GM23338 (cell line): ENCODE measurements around the gene SDHAF2. TPM values are rescaled to one million over a fixed set of nuclear protein-coding genes. Genes with fewer than 3 reads are reported as not detected.

Experiments used
- ATAC-seq: fragments of 200-7000 bp; cut with Tn5 transposase; 3 replicates; pipeline ENCODE4 v1.9.1; 2020
- DNase-seq: peaks from one replicate; pipeline ENCODE4 v3.0.0-alpha.2; 2015; ENCODE audit warnings: low spot score
- H2AFZ ChIP-seq: fragments of 200-600 bp; sonication (generic); 2 replicates; pipeline ENCODE4 v1.8.0; 2016; ENCODE audit warnings: antibody characterized with exemption, mild to moderate bottlenecking, moderate library complexity
- H3F3A ChIP-seq: fragments of 200-600 bp; sonication (generic); replicated peaks from 2 replicates; pipeline ENCODE4 v1.8.0; 2017; ENCODE audit warnings: antibody characterized with exemption, mixed run types, low read depth
- H3K27ac ChIP-seq: fragments of 200-600 bp; sonication (generic); 2 replicates; pipeline ENCODE4 v1.6.1; 2016; ENCODE audit warnings: low read depth
- H3K27me3 ChIP-seq: fragments of 200-600 bp; sonication (generic); 2 replicates; pipeline ENCODE4 v1.8.0; 2016; ENCODE audit warnings: mild to moderate bottlenecking, mixed run types, moderate library complexity; ENCODE audit not compliant: insufficient read depth
- H3K36me3 ChIP-seq: fragments of 200-600 bp; sonication (generic); 2 replicates; pipeline ENCODE4 v1.8.0; 2016; ENCODE audit warnings: mild to moderate bottlenecking; ENCODE audit not compliant: insufficient read depth
- H3K4me1 ChIP-seq: fragments of 200-600 bp; sonication (generic); 2 replicates; pipeline ENCODE4 v1.8.0; 2016; ENCODE audit warnings: mild to moderate bottlenecking, moderate library complexity; ENCODE audit not compliant: insufficient read depth
- H3K4me2 ChIP-seq: fragments of 200-600 bp; sonication (generic); 2 replicates; pipeline ENCODE4 v1.7.1; 2017; ENCODE audit warnings: mixed run types
- H3K4me3 ChIP-seq: fragments of 200-600 bp; sonication (generic); 2 replicates; pipeline ENCODE4 v1.6.1; 2016; ENCODE audit warnings: mixed run types
- H3K79me2 ChIP-seq: fragments of 200-600 bp; sonication (generic); replicated peaks from 2 replicates; pipeline ENCODE4 v1.8.0; 2017; ENCODE audit warnings: mild to moderate bottlenecking; ENCODE audit not compliant: insufficient read depth
- H3K9me2 ChIP-seq: fragments of 200-600 bp; sonication (generic); 2 replicates; pipeline ENCODE4 v1.8.0; 2017; ENCODE audit not compliant: insufficient read depth
- H4K20me1 ChIP-seq: fragments of 200-600 bp; sonication (generic); replicated peaks from 2 replicates; pipeline ENCODE4 v1.8.0; 2017; ENCODE audit warnings: mild to moderate bottlenecking; ENCODE audit not compliant: insufficient read depth
- H3K27ac Mint-ChIP-seq: 2 replicates; pipeline ENCODE4 v1.8.0; 2020; ENCODE audit warnings: inconsistent platforms, mild to moderate bottlenecking, moderate library complexity, mixed read lengths
- H3K27me3 Mint-ChIP-seq: 3 replicates; pipeline ENCODE4 v1.8.0; 2022; ENCODE audit warnings: low read depth, mild to moderate bottlenecking, moderate library complexity, mixed read lengths, inconsistent platforms; ENCODE audit not compliant: insufficient read depth, poor library complexity
- H3K36me3 Mint-ChIP-seq: 3 replicates; pipeline ENCODE4 v1.8.0; 2021; ENCODE audit warnings: low read depth, mild to moderate bottlenecking, inconsistent platforms, moderate library complexity, mixed read lengths
- H3K4me1 Mint-ChIP-seq: 3 replicates; pipeline ENCODE4 v1.8.0; 2020; ENCODE audit warnings: mild to moderate bottlenecking, inconsistent platforms, mixed read lengths
- H3K4me3 Mint-ChIP-seq: 3 replicates; pipeline ENCODE4 v1.8.0; 2021; ENCODE audit warnings: moderate library complexity, mild to moderate bottlenecking, inconsistent platforms, mixed read lengths
- H3K9me3 Mint-ChIP-seq: 3 replicates; pipeline ENCODE4 v1.8.0; 2020; ENCODE audit warnings: moderate library complexity, mild to moderate bottlenecking, inconsistent platforms, mixed read lengths
- CREB1 ChIP-seq: fragments of 250-450 bp; sonication (Bioruptor Pico); IDR thresholded peaks from 2 replicates; pipeline ENCODE4 v1.5.0; 2020; ENCODE audit warnings: low read depth, mild to moderate bottlenecking, moderate library complexity
- EZH2 ChIP-seq: fragments of 200-600 bp; sonication (generic); IDR thresholded peaks from one replicate; pipeline ENCODE4 v1.8.0; 2017; ENCODE audit warnings: antibody characterized with exemption, mild to moderate bottlenecking, low read depth; ENCODE audit not compliant: unreplicated experiment
- EZH2phosphoT487 ChIP-seq: fragments of 200-600 bp; sonication (generic); IDR thresholded peaks from one replicate; pipeline ENCODE4 v1.8.1; 2018; ENCODE audit warnings: antibody characterized with exemption; ENCODE audit not compliant: unreplicated experiment
- NANOG ChIP-seq: IDR thresholded peaks from 2 replicates; pipeline ENCODE4 v1.6.1; 2016; ENCODE audit warnings: antibody characterized with exemption, borderline replicate concordance
- POLR2AphosphoS5 ChIP-seq: IDR thresholded peaks from 2 replicates; pipeline ENCODE4 v1.6.1; 2016; ENCODE audit warnings: antibody characterized with exemption, low read depth
- STAT1 ChIP-seq: IDR thresholded peaks from one replicate; pipeline ENCODE4 v1.6.1; 2016; ENCODE audit warnings: antibody characterized with exemption; ENCODE audit not compliant: unreplicated experiment
- ZNF114 ChIP-seq: fragments of 250-450 bp; sonication (Bioruptor Pico); IDR thresholded peaks from 2 replicates; pipeline ENCODE4 v1.5.0; 2020; ENCODE audit warnings: mild to moderate bottlenecking, moderate library complexity
- ZNF331 ChIP-seq: fragments of 250-450 bp; sonication (Bioruptor Pico); IDR thresholded peaks from 2 replicates; pipeline ENCODE4 v1.5.0; 2020; ENCODE audit warnings: low read depth, mild to moderate bottlenecking, moderate library complexity
- polyA plus RNA-seq: library from polyadenylated mRNA; unstranded; fragments of >200 nt; fragmentation: Nextera tagmentation; extraction: Ambion mirVana; gene quantifications from 2 replicates; pipeline ENCODE4 v1.2.1, GENCODE V29; 2016
- total RNA-seq: library from RNA; depleted of rRNA; stranded (reverse); fragments of >200 nt; shearing (Covaris generic); gene quantifications from 2 replicates; pipeline ENCODE4 v1.2.3, GENCODE V29; 2014
- TF ChIP-seq, protein P1 (sequence below): IDR thresholded peaks from one replicate; pipeline ENCODE4 v1.6.1; 2018; ENCODE audit warnings: antibody characterized with exemption; ENCODE audit not compliant: unreplicated experiment
- TF ChIP-seq, protein P2 (sequence below), 2 experiments: fragments of 200-600 bp in 1 of 2; sonication (generic) in 1 of 2; conservative IDR thresholded peaks; 2 replicates each; pipeline versions ENCODE4 v1.5.1 to v1.6.1; 2016 to 2017; ENCODE audit warnings: antibody characterized with exemption in 2 of 2, low read depth in 2 of 2, mild to moderate bottlenecking in 2 of 2, moderate library complexity in 1 of 2
- TF ChIP-seq, protein P3 (sequence below): fragments of 250-450 bp; sonication (Bioruptor Pico); IDR thresholded peaks from 2 replicates; pipeline ENCODE4 v1.5.0; 2020; ENCODE audit warnings: mild to moderate bottlenecking, moderate library complexity

The SDHAF2 gene
- total and polyA plus RNA-seq, 2 experiments from 2014 or later: 53.8 to 57.0 TPM

DNA sequence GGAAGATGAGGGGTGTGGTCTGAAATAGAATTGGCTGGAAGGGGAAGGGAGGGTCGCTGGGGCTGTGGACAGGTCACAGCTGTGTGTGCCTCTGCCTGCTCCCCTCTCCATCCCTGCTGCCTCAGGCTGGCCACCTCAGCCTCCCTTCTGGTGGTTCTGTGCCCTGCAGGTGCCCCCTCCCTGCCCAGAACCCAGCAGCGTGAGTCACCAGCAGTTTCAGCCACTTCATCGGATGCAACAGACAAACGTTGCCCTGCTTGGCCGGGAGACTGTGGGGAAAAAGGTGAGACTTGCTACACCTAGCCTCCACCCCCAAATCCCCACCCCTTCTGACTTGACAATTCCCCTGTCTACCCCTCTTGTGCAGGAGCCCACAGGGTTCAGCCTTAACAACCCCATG, 56.9 kb downstream of the SDHAF2 start (continued):
- TF ChIP-seq NANOG (no peak), ZNF331 (CRISPR knock-in tag) (no peak), STAT1 (no peak), EZH2phosphoT487 (no peak), ZNF114 (CRISPR knock-in tag) (no peak)
- TF ChIP-seq, protein P1, sequence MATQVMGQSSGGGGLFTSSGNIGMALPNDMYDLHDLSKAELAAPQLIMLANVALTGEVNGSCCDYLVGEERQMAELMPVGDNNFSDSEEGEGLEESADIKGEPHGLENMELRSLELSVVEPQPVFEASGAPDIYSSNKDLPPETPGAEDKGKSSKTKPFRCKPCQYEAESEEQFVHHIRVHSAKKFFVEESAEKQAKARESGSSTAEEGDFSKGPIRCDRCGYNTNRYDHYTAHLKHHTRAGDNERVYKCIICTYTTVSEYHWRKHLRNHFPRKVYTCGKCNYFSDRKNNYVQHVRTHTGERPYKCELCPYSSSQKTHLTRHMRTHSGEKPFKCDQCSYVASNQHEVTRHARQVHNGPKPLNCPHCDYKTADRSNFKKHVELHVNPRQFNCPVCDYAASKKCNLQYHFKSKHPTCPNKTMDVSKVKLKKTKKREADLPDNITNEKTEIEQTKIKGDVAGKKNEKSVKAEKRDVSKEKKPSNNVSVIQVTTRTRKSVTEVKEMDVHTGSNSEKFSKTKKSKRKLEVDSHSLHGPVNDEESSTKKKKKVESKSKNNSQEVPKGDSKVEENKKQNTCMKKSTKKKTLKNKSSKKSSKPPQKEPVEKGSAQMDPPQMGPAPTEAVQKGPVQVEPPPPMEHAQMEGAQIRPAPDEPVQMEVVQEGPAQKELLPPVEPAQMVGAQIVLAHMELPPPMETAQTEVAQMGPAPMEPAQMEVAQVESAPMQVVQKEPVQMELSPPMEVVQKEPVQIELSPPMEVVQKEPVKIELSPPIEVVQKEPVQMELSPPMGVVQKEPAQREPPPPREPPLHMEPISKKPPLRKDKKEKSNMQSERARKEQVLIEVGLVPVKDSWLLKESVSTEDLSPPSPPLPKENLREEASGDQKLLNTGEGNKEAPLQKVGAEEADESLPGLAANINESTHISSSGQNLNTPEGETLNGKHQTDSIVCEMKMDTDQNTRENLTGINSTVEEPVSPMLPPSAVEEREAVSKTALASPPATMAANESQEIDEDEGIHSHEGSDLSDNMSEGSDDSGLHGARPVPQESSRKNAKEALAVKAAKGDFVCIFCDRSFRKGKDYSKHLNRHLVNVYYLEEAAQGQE: no peak
- TF ChIP-seq, protein P2, sequence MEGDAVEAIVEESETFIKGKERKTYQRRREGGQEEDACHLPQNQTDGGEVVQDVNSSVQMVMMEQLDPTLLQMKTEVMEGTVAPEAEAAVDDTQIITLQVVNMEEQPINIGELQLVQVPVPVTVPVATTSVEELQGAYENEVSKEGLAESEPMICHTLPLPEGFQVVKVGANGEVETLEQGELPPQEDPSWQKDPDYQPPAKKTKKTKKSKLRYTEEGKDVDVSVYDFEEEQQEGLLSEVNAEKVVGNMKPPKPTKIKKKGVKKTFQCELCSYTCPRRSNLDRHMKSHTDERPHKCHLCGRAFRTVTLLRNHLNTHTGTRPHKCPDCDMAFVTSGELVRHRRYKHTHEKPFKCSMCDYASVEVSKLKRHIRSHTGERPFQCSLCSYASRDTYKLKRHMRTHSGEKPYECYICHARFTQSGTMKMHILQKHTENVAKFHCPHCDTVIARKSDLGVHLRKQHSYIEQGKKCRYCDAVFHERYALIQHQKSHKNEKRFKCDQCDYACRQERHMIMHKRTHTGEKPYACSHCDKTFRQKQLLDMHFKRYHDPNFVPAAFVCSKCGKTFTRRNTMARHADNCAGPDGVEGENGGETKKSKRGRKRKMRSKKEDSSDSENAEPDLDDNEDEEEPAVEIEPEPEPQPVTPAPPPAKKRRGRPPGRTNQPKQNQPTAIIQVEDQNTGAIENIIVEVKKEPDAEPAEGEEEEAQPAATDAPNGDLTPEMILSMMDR (conservative IDR thresholded peaks at IDR 0.05; ENCODE audit: low read depth in 2 of 2): no peak

DNA sequence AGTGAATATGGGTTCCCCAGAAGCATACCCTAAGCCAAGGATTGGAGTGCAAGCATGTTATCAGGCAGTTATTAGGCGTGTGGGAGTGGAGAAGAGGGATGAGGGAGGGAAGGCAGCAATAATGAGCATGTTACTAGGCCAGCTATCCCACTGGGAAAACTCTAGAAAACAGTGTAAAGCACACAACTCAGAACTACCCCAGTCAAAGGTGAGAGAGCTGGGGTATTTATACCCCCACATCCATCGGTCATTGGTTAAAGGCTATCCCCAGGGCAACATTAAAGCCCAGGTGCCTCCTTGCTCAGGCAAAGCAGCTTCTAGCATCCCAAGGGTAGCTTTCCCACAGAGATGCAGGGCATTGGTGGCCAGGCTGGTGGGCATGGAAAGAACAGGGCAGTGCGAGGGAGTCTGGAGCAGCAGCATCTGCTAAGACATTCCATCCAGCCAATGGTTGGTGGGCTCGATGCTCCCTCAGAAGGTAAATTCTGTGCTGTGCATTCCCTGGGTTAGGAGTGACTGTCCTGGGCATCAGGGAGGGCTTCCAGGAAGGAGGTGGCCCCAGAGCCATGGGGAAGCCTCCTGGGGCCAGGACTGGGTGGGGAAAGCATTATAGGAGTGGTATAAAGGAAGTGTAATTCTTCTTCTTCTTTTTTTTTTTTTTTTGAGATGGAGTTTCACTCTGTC, 57.6 kb downstream of the SDHAF2 start:
- H3K4me1 Mint-ChIP-seq: peaks cover 29% of the 10 kb centered on the region
- Histone ChIP-seq H3K4me1 (peaks cover 20% of the 10 kb centered on the region), H3K79me2 (no peaks in the 10 kb centered on the region), H3K27me3 (no peaks in the 10 kb centered on the region), H3K9me2 (no peaks in the 10 kb centered on the region), H3K36me3 (no peaks in the 10 kb centered on the region), H3K27ac (no peak overlapping the region), H3K4me2 (no peak overlapping the region), H2AFZ (no peak overlapping the region), H4K20me1 (no peaks in the 10 kb centered on the region), H3F3A (0 out of 2 replicates have a peak, but pooled peaks cover 6% of the 10 kb centered on the region), H3K4me3 (no peak overlapping the region)
- H3K4me3 Mint-ChIP-seq: no peak overlapping the region
- H3K9me3 Mint-ChIP-seq: no peaks in the 10 kb centered on the region; the same call in 2 of the 3 replicates
- no peak overlapping the region for H3K27ac Mint-ChIP-seq
- ATAC-seq (no peak), DNase-seq (no peak)
- H3K27me3 Mint-ChIP-seq: peaks cover 23% of the 10 kb centered on the region
- H3K36me3 Mint-ChIP-seq: no peaks in the 10 kb centered on the region
- TF ChIP-seq EZH2phosphoT487: no peak
- no peak for TF ChIP-seq CREB1
- TF ChIP-seq, protein P3, sequence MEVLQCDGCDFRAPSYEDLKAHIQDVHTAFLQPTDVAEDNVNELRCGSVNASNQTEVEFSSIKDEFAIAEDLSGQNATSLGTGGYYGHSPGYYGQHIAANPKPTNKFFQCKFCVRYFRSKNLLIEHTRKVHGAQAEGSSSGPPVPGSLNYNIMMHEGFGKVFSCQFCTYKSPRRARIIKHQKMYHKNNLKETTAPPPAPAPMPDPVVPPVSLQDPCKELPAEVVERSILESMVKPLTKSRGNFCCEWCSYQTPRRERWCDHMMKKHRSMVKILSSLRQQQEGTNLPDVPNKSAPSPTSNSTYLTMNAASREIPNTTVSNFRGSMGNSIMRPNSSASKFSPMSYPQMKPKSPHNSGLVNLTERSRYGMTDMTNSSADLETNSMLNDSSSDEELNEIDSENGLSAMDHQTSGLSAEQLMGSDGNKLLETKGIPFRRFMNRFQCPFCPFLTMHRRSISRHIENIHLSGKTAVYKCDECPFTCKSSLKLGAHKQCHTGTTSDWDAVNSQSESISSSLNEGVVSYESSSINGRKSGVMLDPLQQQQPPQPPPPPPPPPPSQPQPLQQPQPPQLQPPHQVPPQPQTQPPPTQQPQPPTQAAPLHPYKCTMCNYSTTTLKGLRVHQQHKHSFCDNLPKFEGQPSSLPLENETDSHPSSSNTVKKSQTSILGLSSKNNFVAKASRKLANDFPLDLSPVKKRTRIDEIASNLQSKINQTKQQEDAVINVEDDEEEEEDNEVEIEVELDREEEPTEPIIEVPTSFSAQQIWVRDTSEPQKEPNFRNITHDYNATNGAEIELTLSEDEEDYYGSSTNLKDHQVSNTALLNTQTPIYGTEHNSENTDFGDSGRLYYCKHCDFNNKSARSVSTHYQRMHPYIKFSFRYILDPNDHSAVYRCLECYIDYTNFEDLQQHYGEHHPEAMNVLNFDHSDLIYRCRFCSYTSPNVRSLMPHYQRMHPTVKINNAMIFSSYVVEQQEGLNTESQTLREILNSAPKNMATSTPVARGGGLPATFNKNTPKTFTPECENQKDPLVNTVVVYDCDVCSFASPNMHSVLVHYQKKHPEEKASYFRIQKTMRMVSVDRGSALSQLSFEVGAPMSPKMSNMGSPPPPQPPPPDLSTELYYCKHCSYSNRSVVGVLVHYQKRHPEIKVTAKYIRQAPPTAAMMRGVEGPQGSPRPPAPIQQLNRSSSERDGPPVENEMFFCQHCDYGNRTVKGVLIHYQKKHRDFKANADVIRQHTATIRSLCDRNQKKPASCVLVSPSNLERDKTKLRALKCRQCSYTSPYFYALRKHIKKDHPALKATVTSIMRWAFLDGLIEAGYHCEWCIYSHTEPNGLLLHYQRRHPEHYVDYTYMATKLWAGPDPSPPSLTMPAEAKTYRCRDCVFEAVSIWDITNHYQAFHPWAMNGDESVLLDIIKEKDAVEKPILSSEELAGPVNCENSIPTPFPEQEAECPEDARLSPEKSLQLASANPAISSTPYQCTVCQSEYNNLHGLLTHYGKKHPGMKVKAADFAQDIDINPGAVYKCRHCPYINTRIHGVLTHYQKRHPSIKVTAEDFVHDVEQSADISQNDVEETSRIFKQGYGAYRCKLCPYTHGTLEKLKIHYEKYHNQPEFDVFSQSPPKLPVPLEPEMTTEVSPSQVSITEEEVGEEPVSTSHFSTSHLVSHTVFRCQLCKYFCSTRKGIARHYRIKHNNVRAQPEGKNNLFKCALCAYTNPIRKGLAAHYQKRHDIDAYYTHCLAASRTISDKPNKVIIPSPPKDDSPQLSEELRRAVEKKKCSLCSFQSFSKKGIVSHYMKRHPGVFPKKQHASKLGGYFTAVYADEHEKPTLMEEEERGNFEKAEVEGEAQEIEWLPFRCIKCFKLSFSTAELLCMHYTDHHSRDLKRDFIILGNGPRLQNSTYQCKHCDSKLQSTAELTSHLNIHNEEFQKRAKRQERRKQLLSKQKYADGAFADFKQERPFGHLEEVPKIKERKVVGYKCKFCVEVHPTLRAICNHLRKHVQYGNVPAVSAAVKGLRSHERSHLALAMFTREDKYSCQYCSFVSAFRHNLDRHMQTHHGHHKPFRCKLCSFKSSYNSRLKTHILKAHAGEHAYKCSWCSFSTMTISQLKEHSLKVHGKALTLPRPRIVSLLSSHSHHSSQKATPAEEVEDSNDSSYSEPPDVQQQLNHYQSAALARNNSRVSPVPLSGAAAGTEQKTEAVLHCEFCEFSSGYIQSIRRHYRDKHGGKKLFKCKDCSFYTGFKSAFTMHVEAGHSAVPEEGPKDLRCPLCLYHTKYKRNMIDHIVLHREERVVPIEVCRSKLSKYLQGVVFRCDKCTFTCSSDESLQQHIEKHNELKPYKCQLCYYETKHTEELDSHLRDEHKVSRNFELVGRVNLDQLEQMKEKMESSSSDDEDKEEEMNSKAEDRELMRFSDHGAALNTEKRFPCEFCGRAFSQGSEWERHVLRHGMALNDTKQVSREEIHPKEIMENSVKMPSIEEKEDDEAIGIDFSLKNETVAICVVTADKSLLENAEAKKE (CRISPR knock-in tag): no peak
- no peak for TF ChIP-seq ZNF331 (CRISPR knock-in tag)
- no peak for TF ChIP-seq POLR2AphosphoS5
- no peak for TF ChIP-seq EZH2
